ENCODE measurements around the gene KNDC1. TPM values are rescaled to one million over a fixed set of nuclear protein-coding genes. Genes with fewer than 3 reads are reported as not detected.

The KNDC1 gene
- total RNA-seq, 1 experiment from 2014 or later: 15.7 TPM

DNA sequence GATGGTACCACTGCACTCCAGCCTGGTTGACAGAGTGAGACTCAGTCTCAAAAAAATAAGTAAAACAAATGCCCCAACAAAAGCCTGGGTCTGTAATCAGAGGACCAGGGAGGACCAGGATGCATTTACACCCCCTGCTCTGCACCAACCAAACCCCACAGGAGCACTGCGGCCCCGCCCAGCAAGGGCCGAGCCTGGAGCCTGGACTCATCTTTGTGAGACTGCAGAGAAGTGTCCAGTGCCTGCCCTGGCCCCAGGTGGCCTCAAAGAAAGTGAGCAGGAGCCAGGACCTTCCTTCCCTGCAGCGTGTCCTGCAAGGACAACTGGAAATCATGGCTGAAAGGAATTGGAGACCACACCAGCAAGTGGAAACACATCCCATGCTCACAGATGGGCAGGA, 31.6 kb downstream of the KNDC1 start:
- no peaks in the 10 kb centered on the region for H3K79me2 ChIP-seq (ENCODE audit: insufficient read depth, low read length)
- no CpG with 5 or more reads among the region's 4 CpGs for WGBS (ENCODE audit: extremely low coverage, insufficient read length, low lambda C conversion rate)
- no peak overlapping the region for H4K8ac ChIP-seq (replicated peaks; ENCODE audit: insufficient read length, low read depth, low read length)
- H3K27me3 ChIP-seq (ENCODE audit: insufficient read depth, low read length): no peaks in the 10 kb centered on the region
- no peaks in the 10 kb centered on the region for H3K79me1 ChIP-seq (ENCODE audit: insufficient read depth, low read depth, low read length, poor library complexity, severe bottlenecking)
- no peak overlapping the region for H3K14ac ChIP-seq (ENCODE audit: insufficient read depth, low read length)
- no peak overlapping the region for H3K9ac ChIP-seq (ENCODE audit: extremely low read depth, insufficient read length, low read length)
- H3K23me2 ChIP-seq (ENCODE audit: insufficient read length, low read depth, low read length, poor library complexity, severe bottlenecking): no peaks in the 10 kb centered on the region
- H2BK15ac ChIP-seq (ENCODE audit: low read depth, low read length): no peak overlapping the region
- no peak overlapping the region for H4K91ac ChIP-seq (ENCODE audit: insufficient read length, low read depth, low read length)
- H2BK12ac ChIP-seq (ENCODE audit: insufficient read length, low read depth, low read length): no peak overlapping the region
- Mint-ChIP-seq H3K4me3 (no peak overlapping the region), H3K9me3 (peaks cover 17 to 32% of the 10 kb centered on the region in 2 experiments), H3K4me1 (0 out of 4 replicates have a peak, but pooled peaks cover 0 to 2% of the 10 kb centered on the region in 2 experiments), H3K27ac (no peak overlapping the region), H3K36me3 (ENCODE audit: insufficient read depth in 1 of 3, low read depth in 3 of 3) (peaks cover 0 to 34% (median 24%) of the 10 kb centered on the region in 3 experiments), H3K27me3 (ENCODE audit: low read depth) (peaks cover 16% of the 10 kb centered on the region)
- no peak overlapping the region for H3K18ac ChIP-seq (ENCODE audit: insufficient read length, low read depth, low read length)
- H2AFZ ChIP-seq (ENCODE audit: low read length): no peak overlapping the region
- TF ChIP-seq, protein P1, sequence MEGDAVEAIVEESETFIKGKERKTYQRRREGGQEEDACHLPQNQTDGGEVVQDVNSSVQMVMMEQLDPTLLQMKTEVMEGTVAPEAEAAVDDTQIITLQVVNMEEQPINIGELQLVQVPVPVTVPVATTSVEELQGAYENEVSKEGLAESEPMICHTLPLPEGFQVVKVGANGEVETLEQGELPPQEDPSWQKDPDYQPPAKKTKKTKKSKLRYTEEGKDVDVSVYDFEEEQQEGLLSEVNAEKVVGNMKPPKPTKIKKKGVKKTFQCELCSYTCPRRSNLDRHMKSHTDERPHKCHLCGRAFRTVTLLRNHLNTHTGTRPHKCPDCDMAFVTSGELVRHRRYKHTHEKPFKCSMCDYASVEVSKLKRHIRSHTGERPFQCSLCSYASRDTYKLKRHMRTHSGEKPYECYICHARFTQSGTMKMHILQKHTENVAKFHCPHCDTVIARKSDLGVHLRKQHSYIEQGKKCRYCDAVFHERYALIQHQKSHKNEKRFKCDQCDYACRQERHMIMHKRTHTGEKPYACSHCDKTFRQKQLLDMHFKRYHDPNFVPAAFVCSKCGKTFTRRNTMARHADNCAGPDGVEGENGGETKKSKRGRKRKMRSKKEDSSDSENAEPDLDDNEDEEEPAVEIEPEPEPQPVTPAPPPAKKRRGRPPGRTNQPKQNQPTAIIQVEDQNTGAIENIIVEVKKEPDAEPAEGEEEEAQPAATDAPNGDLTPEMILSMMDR (conservative IDR thresholded peaks at IDR 0.05): no peak
- H2AK5ac ChIP-seq (ENCODE audit: insufficient read length, low read length): no peak overlapping the region
- no peaks in the 10 kb centered on the region for H3K4me1 ChIP-seq (ENCODE audit: insufficient read depth, low read length)
- no peak overlapping the region for H3K23ac ChIP-seq (ENCODE audit: insufficient read length, low read depth, low read length)
- H3K27ac ChIP-seq (ENCODE audit: insufficient read length, low read depth, low read length): no peak overlapping the region
- H3K9me3 ChIP-seq (ENCODE audit: control insufficient read depth, low read depth, low read length): no peaks in the 10 kb centered on the region
- H3K4me2 ChIP-seq (ENCODE audit: insufficient read depth, insufficient read length, low read length): no peak overlapping the region
- H4K5ac ChIP-seq (ENCODE audit: insufficient read length, low read depth, low read length): no peak overlapping the region
- H3T11ph ChIP-seq (ENCODE audit: low read length): no peak overlapping the region
- no peak overlapping the region for H2BK20ac ChIP-seq (ENCODE audit: low read depth, low read length, poor library complexity, severe bottlenecking)
- no peak overlapping the region for H2BK5ac ChIP-seq (ENCODE audit: insufficient read length, low read length)
- H4K20me1 ChIP-seq (ENCODE audit: control insufficient read depth, insufficient read depth, insufficient read length): no peaks in the 10 kb centered on the region
- no peak overlapping the region for H2BK120ac ChIP-seq (ENCODE audit: low read depth, low read length, poor library complexity, severe bottlenecking)
- H3K4ac ChIP-seq (ENCODE audit: low read depth, low read length): no peak overlapping the region
- no peak for DNase-seq
- H3K56ac ChIP-seq (ENCODE audit: insufficient read length, low read depth, low read length): no peak overlapping the region

Measured in H9 (cell line).